Activated CD4-positive, alpha-beta T cell treated with anti-CD3 and anti-CD28 coated beads, Interleukin-2, amount 50 U/mL, for 1 hour (primary cell): Measurements from ENCODE around the gene HLA-G.
A peak's percentile ranks its signal among the peaks of the same experiment; 100 is the strongest.

Experiments
- DNase-seq: peaks from one replicate; pipeline ENCODE4 v3.0.0-alpha.2; 2020

HLA-G gene

GRCh38 chr6:29824144-29824543, 3.5 kb upstream of the HLA-G start:
- DNase-seq = no peak

- DNase-seq = no peak
These were observed 1.8 kb upstream of the HLA-G start for GRCh38 chr6:29825848-29826247.

DNA sequence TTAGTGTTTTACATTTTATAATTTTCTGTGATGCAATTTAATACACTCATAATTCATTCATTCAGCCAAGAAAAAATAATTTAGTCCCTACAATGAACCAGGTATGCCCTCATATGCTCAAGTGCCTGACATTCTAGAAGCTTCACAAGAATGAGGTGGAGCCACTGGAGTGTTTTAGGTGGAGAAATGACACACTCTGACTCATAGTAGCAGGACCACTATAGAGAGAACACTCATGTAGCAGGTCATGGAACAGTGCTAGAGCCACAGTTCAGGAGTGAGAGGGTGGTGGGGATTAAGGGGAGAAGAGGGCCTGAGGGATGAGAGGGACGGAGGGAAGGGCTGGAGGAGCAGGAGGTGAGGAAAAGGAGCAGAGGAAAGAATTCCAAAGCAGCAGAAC, 1.4 kb upstream of the HLA-G start:
- DNase-seq = no peak

GRCh38 chr6:29828471-29828797, 809 bp downstream of the HLA-G start:
- peak; percentile 29 for DNase-seq

DNA sequence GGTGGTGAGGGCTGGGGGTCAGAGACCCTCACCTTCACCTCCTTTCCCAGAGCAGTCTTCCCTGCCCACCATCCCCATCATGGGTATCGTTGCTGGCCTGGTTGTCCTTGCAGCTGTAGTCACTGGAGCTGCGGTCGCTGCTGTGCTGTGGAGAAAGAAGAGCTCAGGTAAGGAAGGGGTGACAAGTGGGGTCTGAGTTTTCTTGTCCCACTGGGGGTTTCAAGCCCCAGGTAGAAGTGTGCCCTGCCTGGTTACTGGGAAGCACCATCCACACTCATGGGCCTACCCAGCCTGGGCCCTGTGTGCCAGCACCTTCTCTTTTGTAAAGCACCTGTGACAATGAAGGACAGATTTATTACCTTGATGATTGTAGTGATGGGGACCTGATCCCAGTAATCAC, 2.1 kb downstream of the HLA-G start:
- DNase-seq = no peak

DNA sequence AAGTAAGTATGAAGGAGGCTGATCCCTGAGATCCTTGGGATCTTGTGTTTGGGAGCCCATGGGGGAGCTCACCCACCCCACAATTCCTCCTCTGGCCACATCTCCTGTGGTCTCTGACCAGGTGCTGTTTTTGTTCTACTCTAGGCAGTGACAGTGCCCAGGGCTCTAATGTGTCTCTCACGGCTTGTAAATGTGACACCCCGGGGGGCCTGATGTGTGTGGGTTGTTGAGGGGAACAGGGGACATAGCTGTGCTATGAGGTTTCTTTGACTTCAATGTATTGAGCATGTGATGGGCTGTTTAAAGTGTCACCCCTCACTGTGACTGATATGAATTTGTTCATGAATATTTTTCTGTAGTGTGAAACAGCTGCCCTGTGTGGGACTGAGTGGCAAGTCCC, 2.8 kb downstream of the HLA-G start:
- DNase-seq = no peak

- no peak for DNase-seq
These were observed 4.2 kb downstream of the HLA-G start for GRCh38 chr6:29831776-29832175.

DNA sequence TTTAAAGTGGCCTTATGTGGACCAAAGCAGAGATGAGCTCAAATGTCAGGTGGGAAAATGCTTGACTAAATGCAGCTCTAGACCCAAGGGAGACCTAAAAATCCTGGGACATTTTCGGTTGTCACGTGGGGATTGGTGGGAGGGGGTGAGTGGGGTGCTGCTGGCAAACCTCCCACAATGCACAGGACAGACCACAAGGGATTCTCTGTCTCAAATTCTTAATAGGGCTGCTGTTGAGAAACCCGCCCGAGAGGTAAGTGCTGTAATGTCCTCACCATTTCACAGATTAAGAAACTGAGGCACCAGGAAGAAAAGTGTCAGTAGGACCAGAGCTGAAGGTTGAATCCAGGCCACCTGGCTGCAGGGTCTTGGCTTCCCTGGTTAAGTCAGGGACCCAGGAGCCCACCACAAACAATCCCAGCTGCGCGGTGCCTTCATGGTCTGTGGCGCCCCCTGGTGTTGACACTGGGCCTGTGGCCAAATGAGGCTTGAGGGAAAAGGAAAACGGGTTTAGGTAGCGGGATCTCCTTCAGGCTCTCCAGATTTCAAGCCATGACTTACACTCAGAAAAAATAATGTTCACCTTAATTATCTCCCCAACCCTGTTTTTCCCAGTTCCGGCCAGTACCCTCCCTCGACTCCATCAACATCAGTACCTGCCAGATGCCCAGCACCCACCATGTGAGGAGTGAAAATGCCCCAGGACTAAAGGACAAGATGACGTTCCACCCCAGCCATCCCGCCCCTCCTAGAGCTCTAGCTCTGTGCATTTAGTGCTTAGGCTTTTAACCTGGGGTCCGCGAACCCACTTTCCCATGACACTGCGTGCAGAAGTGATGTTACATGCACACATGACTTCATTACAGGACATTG, 7.2 kb downstream of the HLA-G start:
- DNase-seq = peak; percentile 60

GRCh38 chr6:29839917-29840316, 12.3 kb downstream of the HLA-G start:
- no peak for DNase-seq

DNA sequence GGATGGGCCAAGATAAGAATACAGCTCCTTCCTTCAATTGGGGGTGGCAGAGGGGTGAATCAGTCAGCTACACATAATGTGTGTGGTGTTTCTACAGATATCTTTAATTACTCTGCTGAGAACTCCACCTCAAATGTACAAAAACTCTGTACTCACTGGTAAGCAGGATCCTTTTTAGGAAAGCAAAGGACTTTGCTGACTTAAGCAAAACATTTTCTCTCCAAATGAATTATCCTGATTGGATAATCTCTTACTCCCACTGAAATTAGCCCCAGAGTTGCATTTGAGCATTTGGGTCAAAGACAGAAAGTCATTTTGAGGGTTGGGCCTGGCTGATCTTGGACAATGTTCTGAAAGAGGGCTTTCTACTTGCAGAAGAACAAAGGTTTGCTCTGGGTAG, 13.4 kb downstream of the HLA-G start:
- DNase-seq = no peak

GRCh38 chr6:29845405-29846006, 17.9 kb downstream of the HLA-G start:
- no peak for DNase-seq

- peak; percentile 87 for DNase-seq
These were observed 20.4 kb downstream of the HLA-G start for GRCh38 chr6:29847871-29848630.

GRCh38 chr6:29850011-29850553, 22.5 kb downstream of the HLA-G start:
- no peak for DNase-seq

DNA sequence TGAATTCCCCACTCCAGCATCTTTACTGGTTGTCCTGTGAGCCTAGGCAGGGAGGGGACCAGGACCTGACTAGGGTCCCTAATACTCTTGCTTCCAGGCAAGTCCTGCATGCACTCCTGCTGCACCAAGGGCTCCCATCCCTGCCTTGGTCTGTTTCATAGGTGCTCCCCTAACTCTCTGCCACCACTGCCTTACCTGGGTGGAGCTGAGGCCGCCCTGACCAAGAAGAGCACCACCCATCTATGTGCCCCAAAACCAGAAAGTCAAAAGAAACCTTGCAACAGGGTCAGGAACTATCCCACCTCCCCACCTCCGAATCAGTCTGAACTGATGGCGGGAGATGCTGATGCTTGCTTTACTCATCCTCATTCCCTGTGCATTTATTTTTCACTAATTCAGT, 23.6 kb downstream of the HLA-G start:
- DNase-seq = no peak

- DNase-seq = no peak
These were observed 25.6 kb downstream of the HLA-G start for GRCh38 chr6:29853245-29853644.

- DNase-seq = no peak
These were observed 30.4 kb downstream of the HLA-G start for GRCh38 chr6:29858006-29858405.

DNA sequence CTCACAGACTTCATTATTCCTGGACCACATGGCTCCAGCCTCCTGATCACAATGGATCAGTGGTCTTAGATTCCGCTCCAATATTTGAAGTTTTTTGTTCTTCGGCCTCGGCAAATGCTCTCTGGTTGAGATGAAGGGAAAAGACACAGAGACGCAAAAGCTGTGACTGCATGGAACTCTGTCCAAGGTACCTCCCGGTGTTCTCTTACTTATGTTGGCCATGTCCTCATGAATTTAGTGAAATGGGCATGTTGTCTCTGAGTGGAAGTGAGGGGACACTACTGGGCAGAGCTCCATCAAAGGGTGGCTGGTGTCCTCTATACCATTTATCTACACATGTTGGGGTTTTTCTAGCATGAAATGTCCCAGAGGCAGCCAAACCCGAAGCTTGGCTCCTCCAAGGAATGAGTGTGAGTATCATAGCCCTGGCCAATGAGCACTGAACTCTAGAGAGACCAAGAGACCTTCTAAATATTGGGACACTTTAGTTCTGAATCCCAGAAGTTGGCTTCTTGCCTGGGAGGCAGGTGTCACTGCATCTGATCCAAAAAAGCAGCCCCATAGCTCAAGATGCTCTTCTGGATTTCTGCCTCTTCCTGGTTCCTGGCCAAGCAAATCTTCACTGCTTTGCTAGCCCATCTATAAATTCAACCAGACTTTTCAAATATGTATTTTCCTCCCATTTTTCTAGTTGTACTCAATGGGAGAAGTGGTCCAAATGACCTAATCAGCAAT, 34.1 kb downstream of the HLA-G start:
- no peak for DNase-seq

DNA sequence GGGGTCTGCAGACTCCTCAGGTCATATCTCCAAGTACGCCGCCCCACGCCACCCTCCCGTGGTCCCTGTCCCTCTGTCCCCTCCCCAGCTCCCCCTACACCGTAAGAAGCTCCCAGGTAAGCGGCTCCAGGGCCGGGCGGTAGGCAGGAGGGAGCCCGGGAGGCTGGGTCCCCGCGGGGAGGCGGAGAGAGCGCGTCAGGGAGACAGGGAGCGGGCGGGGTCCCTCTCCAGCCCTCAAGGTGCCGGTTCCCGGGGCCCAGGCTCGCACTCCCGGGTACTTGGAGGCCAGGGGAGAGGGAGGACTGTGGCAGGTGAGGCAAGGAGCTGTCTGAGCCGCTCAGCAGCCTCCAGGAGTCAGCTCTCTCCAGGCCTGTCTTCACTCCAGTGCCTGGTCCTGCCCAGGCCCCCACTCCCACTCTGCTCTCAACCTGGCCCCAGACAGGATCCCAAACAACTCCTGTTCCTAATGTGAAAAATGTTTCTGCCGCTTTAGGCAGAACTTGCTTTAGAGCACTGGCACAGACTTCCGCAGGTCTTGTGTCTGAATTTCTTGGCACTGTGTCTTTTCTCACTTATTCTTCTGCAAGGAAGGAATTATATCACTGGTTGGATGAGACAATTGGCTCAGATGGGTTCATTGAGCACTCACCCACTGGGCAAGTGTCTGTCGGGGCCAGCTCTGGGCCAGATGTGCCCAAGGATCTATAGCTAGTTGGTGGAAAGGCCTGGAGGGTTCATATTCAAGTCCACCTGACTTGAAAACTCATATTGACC, 36.6 kb downstream of the HLA-G start:
- DNase-seq = no peak

GRCh38 chr6:29865631-29866030, 38.0 kb downstream of the HLA-G start:
- DNase-seq = no peak

DNA sequence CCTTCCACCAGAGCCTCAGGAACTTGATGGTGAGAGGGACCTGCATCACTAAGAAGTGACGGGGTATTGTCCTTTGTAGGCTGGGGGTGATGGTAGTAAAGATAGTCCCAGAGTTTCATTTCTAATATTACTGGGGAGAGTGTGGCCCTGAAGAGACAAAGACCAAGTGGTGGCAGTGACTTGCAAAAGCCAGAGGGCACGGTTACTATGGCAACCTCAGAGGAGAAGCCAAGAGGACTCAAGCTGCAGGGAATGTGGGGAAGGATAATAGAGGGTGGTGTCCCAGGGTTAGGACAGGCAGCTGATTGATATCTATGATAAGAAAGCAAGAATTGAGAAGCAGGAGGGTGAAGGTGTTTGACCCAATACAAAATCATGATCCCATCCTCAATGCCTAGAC, 42.5 kb downstream of the HLA-G start:
- no peak for DNase-seq

- no peak for DNase-seq
These were observed 45.2 kb downstream of the HLA-G start for GRCh38 chr6:29872791-29873190.

DNA sequence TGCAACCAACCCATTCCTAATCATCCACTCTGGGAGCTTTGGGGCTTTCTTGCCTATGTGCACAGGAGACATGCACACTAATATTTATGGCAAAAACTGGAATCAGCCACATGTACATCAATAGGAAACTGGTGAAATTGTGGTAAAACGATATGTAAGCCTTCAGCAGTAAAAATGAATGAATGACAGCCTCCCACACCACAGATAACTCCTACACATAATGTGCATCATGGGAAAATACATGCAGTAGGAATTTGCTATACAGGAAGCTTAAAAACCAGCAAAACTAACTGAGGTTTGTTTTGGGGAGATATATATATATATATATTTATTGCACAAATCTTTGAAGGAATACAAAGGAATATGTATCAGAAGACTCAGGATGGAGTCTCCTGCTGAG, 47.6 kb downstream of the HLA-G start:
- no peak for DNase-seq
